ENCODE measurements around the gene DOC2A.
A peak's percentile ranks its signal among the peaks of the same experiment; 100 is the strongest.

The DOC2A gene

DNA sequence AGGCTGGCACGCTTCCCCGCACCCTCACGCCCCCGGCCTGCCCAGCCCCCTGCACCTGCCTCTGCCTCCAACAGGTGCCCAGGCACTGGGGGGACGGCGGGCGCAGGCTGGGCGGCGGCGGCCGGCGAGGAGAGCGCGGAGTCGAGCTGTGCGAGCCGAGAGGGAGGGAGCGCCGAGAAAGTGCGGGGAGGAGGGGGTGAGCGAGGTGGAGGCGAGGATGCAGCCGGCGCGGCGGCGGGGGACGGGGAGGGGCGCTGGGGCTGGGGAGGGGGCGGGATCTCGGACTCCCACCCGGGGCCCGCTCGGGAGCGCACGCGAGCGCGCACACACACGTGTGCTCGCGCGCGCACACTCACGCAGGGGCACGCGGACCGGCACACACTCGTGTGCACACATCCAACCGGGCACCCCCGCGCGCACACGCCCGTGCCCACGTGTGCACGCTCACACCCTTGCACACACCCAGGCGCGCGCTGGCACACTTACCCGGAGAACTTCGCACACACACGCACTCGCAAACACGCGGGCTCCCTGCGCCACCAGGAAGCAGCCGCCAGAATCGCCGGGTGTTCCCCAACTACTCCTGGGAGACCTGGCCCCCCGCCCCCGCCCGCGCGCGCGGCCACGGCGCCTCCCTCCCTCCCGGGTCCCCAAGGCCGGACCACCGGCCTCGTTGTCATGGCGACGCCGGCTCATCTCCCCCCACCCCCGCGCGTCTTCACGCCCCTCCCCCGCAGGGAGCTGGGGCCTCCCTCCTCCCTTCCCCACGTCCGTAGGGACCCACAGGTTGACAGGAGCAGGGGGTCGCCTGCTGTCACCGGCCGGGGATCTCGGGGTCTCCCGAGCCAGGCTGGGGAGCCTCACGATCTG is at the start of gene DOC2A:
Gene DOC2A, minus strand, starts transcription at position 184 of the 870 bp plus-strand sequence. CDS start 805 bp downstream, outside the sequence.
- TF ChIP-seq, protein P1, sequence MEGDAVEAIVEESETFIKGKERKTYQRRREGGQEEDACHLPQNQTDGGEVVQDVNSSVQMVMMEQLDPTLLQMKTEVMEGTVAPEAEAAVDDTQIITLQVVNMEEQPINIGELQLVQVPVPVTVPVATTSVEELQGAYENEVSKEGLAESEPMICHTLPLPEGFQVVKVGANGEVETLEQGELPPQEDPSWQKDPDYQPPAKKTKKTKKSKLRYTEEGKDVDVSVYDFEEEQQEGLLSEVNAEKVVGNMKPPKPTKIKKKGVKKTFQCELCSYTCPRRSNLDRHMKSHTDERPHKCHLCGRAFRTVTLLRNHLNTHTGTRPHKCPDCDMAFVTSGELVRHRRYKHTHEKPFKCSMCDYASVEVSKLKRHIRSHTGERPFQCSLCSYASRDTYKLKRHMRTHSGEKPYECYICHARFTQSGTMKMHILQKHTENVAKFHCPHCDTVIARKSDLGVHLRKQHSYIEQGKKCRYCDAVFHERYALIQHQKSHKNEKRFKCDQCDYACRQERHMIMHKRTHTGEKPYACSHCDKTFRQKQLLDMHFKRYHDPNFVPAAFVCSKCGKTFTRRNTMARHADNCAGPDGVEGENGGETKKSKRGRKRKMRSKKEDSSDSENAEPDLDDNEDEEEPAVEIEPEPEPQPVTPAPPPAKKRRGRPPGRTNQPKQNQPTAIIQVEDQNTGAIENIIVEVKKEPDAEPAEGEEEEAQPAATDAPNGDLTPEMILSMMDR (IDR thresholded peaks at IDR 0.05; ENCODE audit: low read depth, low read length) = no peak
- no peak for DNase-seq (ENCODE audit: extremely low read depth, low read depth)

- no peak for DNase-seq (ENCODE audit: extremely low read depth, low read depth)
- TF ChIP-seq, protein P1 (IDR thresholded peaks at IDR 0.05; ENCODE audit: low read depth, low read length) = no peak
These were observed 49.5 kb upstream of the DOC2A start for GRCh38 chr16:30060346-30060745.

DNA sequence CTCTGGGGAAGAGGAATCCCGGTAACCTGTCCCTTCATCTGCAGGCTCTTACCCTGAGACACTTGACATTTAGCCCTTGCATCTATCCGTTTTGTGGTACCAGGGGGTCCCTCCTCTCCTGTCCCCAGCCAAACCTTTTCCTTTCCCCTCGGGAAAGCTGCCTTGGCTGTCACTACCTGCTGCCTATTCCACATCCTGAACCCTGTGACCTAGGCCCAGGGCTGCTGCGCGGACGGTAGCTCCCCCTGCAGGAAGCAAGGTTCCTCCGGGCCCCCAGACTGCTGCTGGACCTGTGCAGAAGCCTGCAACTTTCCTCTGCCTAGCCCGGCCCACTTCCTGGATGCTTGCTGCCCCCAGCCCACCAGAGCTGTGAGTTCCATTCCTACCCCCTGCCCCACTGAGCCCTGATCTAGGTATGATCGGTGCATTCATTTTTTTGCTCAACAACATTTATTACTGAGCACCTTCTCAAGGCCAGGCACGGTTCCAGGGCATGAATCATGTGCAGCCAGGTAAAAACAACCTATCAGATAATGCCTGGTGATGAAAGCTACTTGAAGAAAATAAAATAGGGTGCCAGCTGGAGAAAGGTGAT is 44.2 kb upstream of the DOC2A start:
- DNase-seq (ENCODE audit: extremely low read depth, low read depth) = no peak
- TF ChIP-seq, protein P1 (IDR thresholded peaks at IDR 0.05; ENCODE audit: low read depth, low read length) = peak; percentile 46

DNA sequence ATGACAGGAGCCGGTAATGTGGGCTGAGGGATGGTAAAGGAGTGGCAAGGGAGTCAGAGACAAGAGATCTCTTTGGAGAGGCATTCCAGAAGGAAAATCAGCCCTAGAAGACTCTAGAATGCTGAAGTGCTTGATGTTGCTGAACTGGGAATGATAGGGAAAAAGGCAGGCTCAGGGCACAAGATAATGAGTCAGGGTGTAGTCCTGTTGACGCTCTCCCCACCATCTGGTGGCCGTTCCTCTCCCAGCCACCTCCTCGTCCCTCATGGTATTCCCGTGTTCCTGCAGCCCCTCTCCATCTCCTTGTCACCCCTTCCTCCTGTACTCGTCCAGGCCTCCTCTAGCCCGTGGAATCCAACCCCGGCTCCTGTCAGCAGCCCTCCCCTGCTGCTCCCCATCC is 43.6 kb upstream of the DOC2A start:
- TF ChIP-seq, protein P1 (IDR thresholded peaks at IDR 0.05; ENCODE audit: low read depth, low read length) = no peak
- no peak for DNase-seq (ENCODE audit: extremely low read depth, low read depth)

DNA sequence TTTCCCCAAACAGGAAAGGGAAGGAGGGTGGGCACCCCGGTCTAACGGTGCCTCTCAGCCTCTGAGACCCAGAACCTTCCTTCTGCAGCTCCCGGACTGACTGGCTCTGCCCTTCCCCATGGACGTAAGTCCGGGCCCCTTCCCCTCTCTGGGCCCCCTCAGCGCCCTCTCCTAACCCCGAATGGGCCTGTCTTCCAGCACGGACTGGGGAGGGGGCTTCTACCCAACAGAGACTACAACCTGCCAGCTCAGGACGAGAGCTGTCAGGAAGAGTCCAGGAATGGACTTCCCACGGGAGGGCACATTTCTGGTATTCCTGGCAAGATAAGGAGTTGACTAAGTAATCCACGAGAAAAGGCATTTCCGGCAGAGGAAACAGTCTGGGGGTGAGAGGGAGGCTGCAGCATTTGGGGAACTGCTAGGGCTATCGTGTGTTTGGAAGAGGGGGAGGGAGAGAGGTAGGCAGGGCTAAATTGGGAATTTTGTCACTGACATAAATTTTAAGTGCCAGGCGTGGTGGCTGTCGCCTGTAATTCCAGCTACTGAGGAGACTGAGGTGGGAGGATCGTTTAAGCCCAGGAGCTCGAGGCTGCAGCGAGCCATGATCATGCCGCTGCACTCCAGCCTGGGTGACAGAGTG is 42.7 kb upstream of the DOC2A start:
- TF ChIP-seq, protein P1 (IDR thresholded peaks at IDR 0.05; ENCODE audit: low read depth, low read length) = no peak
- DNase-seq (ENCODE audit: extremely low read depth, low read depth) = no peak

- DNase-seq (ENCODE audit: extremely low read depth, low read depth) = peak; percentile 75
- TF ChIP-seq, protein P1 (IDR thresholded peaks at IDR 0.05; ENCODE audit: low read depth, low read length) = no peak
These were observed 42.0 kb upstream of the DOC2A start for GRCh38 chr16:30052671-30053372.
